Endothelial cell of umbilical vein (primary cell): ENCODE data around the gene C19orf73.

Source experiments
- CTCF ChIP-seq, 2 donors: IDR thresholded peaks; 1 replicate in 1 of 2; 2 replicates in 1 of 2; pipeline ENCODE4 v1.5.1; 2011; ENCODE audit warnings: low read length in 2 of 2, mild to moderate bottlenecking in 2 of 2, moderate library complexity in 2 of 2, control low read depth in 1 of 2, inconsistent platforms in 1 of 2, low read depth in 1 of 2; ENCODE audit not compliant: insufficient read depth in 1 of 2; ENCODE audit errors: extremely low read depth in 1 of 2
- EZH2 ChIP-seq: IDR thresholded peaks from 2 replicates; pipeline ENCODE4 v1.6.1; 2012; ENCODE audit warnings: borderline replicate concordance, low read depth, mild to moderate bottlenecking, moderate library complexity, low read length, inconsistent platforms; ENCODE audit not compliant: severe bottlenecking
- GATA2 ChIP-seq: IDR thresholded peaks from 2 replicates; pipeline ENCODE4 v1.7.0; 2011; ENCODE audit warnings: low read depth, mild to moderate bottlenecking, moderate library complexity, mixed read lengths, low read length; ENCODE audit not compliant: insufficient read length, insufficient read depth
- POLR2A ChIP-seq: IDR thresholded peaks from 2 replicates; pipeline ENCODE4 v1.6.1; 2012; ENCODE audit warnings: low read depth, mild to moderate bottlenecking, control low read depth, low read length

DNA sequence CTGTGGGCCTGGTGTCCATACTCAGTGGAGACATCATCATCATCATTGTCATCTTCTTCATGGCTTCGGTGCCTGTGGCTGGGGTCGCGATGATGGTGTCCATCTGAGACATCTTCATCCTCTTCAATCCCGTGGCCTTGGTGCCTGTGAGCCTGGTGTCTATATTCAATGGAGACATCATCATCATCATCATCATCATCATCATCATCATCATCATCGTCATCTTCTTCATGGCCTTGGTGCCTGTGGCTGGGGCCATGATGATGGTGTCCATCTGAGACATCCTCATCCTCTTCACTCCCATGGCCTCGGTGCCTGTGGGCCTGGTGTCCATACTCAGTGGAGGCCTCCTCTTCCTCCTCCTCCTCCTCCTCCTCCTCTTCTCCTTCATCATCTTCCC lies 35.3 kb upstream of the C19orf73 start:
- no peak for TF ChIP-seq CTCF (IDR thresholded peaks at IDR 0.05; ENCODE audit: extremely low read depth in 1 of 2, insufficient read depth in 1 of 2, low read depth in 1 of 2, low read length in 2 of 2)
- no peak for TF ChIP-seq GATA2
- no peak for TF ChIP-seq EZH2
- no peak for TF ChIP-seq POLR2A
